H9 (cell line): ENCODE results near the gene MALRD1. TPM values are rescaled to one million over a fixed set of nuclear protein-coding genes. Genes with fewer than 3 reads are reported as not detected.

ENCODE experiments used
- DNase-seq: peaks from one replicate; pipeline ENCODE4 v3.0.0-alpha.2; 2017
- H2AFZ ChIP-seq: one replicate; pipeline ENCODE4 v1.6.1; 2013; ENCODE audit warnings: mild to moderate bottlenecking, low read length, control low read depth, moderate library complexity
- H2AK5ac ChIP-seq: 2 replicates; pipeline ENCODE4 v1.6.1; 2013; ENCODE audit warnings: low read length, control low read depth, mixed read lengths; ENCODE audit not compliant: insufficient read length
- H2BK120ac ChIP-seq: one replicate; pipeline ENCODE4 v1.6.1; 2013; ENCODE audit warnings: low read depth, mild to moderate bottlenecking, low read length, control low read depth, inconsistent platforms; ENCODE audit not compliant: poor library complexity, severe bottlenecking
- H2BK12ac ChIP-seq: 2 replicates; pipeline ENCODE4 v1.6.1; 2013; ENCODE audit warnings: low read length, control low read depth, mixed read lengths, low read depth; ENCODE audit not compliant: insufficient read length
- H2BK15ac ChIP-seq: 2 replicates; pipeline ENCODE4 v1.6.1; 2013; ENCODE audit warnings: low read depth, low read length, control low read depth
- H2BK20ac ChIP-seq: one replicate; pipeline ENCODE4 v1.6.1; 2013; ENCODE audit warnings: low read depth, mild to moderate bottlenecking, low read length, control low read depth, inconsistent platforms; ENCODE audit not compliant: poor library complexity, severe bottlenecking
- H2BK5ac ChIP-seq: 2 replicates; pipeline ENCODE4 v1.6.1; 2013; ENCODE audit warnings: low read length, control low read depth, mixed read lengths; ENCODE audit not compliant: insufficient read length
- H3K14ac ChIP-seq: 2 replicates; pipeline ENCODE4 v1.6.1; 2013; ENCODE audit warnings: low read length, control low read depth; ENCODE audit not compliant: insufficient read depth
- H3K18ac ChIP-seq: 2 replicates; pipeline ENCODE4 v1.6.1; 2013; ENCODE audit warnings: low read depth, mild to moderate bottlenecking, mixed read lengths, low read length, control low read depth; ENCODE audit not compliant: insufficient read length
- H3K23ac ChIP-seq: 2 replicates; pipeline ENCODE4 v1.6.1; 2013; ENCODE audit warnings: low read length, control low read depth, mixed read lengths, low read depth; ENCODE audit not compliant: insufficient read length
- H3K23me2 ChIP-seq: 2 replicates; pipeline ENCODE4 v1.6.1; 2013; ENCODE audit warnings: low read depth, mild to moderate bottlenecking, mixed read lengths, low read length, control low read depth; ENCODE audit not compliant: insufficient read length, poor library complexity, severe bottlenecking
- H3K27ac ChIP-seq: 2 replicates; pipeline ENCODE4 v1.5.1; 2013; ENCODE audit warnings: low read length, control low read depth, mixed read lengths, low read depth; ENCODE audit not compliant: insufficient read length
- H3K27me3 ChIP-seq: 2 replicates; pipeline ENCODE4 v1.6.1; 2013; ENCODE audit warnings: low read length, control low read depth, inconsistent platforms; ENCODE audit not compliant: insufficient read depth
- H3K4ac ChIP-seq: 2 replicates; pipeline ENCODE4 v1.6.1; 2013; ENCODE audit warnings: low read depth, mild to moderate bottlenecking, control low read depth, inconsistent platforms, low read length, moderate library complexity
- H3K4me1 ChIP-seq: 2 replicates; pipeline ENCODE4 v1.6.1; 2013; ENCODE audit warnings: low read length, control low read depth, inconsistent platforms; ENCODE audit not compliant: insufficient read depth
- H3K4me2 ChIP-seq: 2 replicates; pipeline ENCODE4 v1.6.1; 2013; ENCODE audit warnings: low read length, control low read depth, mixed read lengths; ENCODE audit not compliant: insufficient read length, insufficient read depth
- H3K56ac ChIP-seq: 2 replicates; pipeline ENCODE4 v1.6.1; 2013; ENCODE audit warnings: low read depth, mild to moderate bottlenecking, mixed read lengths, low read length, control low read depth; ENCODE audit not compliant: insufficient read length
- H3K79me1 ChIP-seq: 2 replicates; pipeline ENCODE4 v1.6.1; 2013; ENCODE audit warnings: low read depth, mild to moderate bottlenecking, moderate library complexity, low read length, control low read depth, inconsistent platforms; ENCODE audit not compliant: insufficient read depth, poor library complexity, severe bottlenecking
- H3K79me2 ChIP-seq: 2 replicates; pipeline ENCODE4 v1.6.1; 2013; ENCODE audit warnings: low read length, control low read depth, inconsistent platforms; ENCODE audit not compliant: insufficient read depth
- H3K9ac ChIP-seq: 2 replicates; pipeline ENCODE4 v1.6.1; 2013; ENCODE audit warnings: low read length, control low read depth, mixed read lengths; ENCODE audit not compliant: insufficient read length; ENCODE audit errors: extremely low read depth
- H3K9me3 ChIP-seq: one replicate; pipeline ENCODE4 v1.6.1; 2013; ENCODE audit warnings: low read depth, low read length, inconsistent platforms; ENCODE audit not compliant: control insufficient read depth
- H3T11ph ChIP-seq: one replicate; pipeline ENCODE4 v1.6.1; 2013; ENCODE audit warnings: mild to moderate bottlenecking, low read length, control low read depth, inconsistent platforms
- H4K20me1 ChIP-seq: one replicate; pipeline ENCODE4 v1.6.1; 2013; ENCODE audit not compliant: control insufficient read depth, insufficient read length, insufficient read depth
- H4K5ac ChIP-seq: 2 replicates; pipeline ENCODE4 v1.6.1; 2013; ENCODE audit warnings: low read depth, mild to moderate bottlenecking, mixed read lengths, low read length, control low read depth; ENCODE audit not compliant: insufficient read length
- H4K8ac ChIP-seq: replicated peaks from 2 replicates; pipeline ENCODE4 v1.6.1; 2013; ENCODE audit warnings: low read length, control low read depth, mixed read lengths, low read depth; ENCODE audit not compliant: insufficient read length
- H4K91ac ChIP-seq: 2 replicates; pipeline ENCODE4 v1.6.1; 2013; ENCODE audit warnings: low read depth, mild to moderate bottlenecking, moderate library complexity, mixed read lengths, low read length, control low read depth; ENCODE audit not compliant: insufficient read length
- H3K27ac Mint-ChIP-seq, 3 experiments: 2 replicates in 2 of 3; 3 replicates in 1 of 3; pipeline ENCODE4 v1.8.0; 2020 to 2021; ENCODE audit warnings: mixed read lengths in 3 of 3, mild to moderate bottlenecking in 1 of 3, moderate library complexity in 1 of 3
- H3K27me3 Mint-ChIP-seq: 2 replicates; pipeline ENCODE4 v1.8.0; 2021; ENCODE audit warnings: low read depth, mild to moderate bottlenecking, moderate library complexity, mixed read lengths
- H3K36me3 Mint-ChIP-seq, 3 experiments: 2 replicates in 2 of 3; 3 replicates in 1 of 3; pipeline ENCODE4 v1.8.0; 2020 to 2021; ENCODE audit warnings: low read depth in 3 of 3, mixed read lengths in 3 of 3; ENCODE audit not compliant: insufficient read depth in 1 of 3
- H3K4me1 Mint-ChIP-seq, 2 experiments: 2 replicates each; pipeline ENCODE4 v1.8.0; 2020; ENCODE audit warnings: mixed read lengths in 2 of 2
- H3K4me3 Mint-ChIP-seq, 2 experiments: 2 replicates in 1 of 2; 3 replicates in 1 of 2; pipeline ENCODE4 v1.8.0; 2020 to 2021; ENCODE audit warnings: mild to moderate bottlenecking in 2 of 2, mixed read lengths in 2 of 2, moderate library complexity in 1 of 2
- H3K9me3 Mint-ChIP-seq, 2 experiments: 2 replicates in 1 of 2; 3 replicates in 1 of 2; pipeline ENCODE4 v1.8.0; 2020; ENCODE audit warnings: mild to moderate bottlenecking in 2 of 2, mixed read lengths in 2 of 2, moderate library complexity in 1 of 2
- CTCF ChIP-seq: fragments of 200-600 bp; sonication (generic); conservative IDR thresholded peaks from 3 replicates; pipeline ENCODE4 v1.8.0; 2021; ENCODE audit warnings: antibody characterized with exemption, mild to moderate bottlenecking
- whole genome bisulfite sequencing: extraction: QIAGEN DNeasy Blood & Tissue Kit; methylation state at CpG from one replicate; pipeline ENCODE4 v1.1.7; 2013; ENCODE audit warnings: missing lambda C conversion rate, low lambda C conversion rate, mixed read lengths; ENCODE audit not compliant: insufficient read length; ENCODE audit errors: extremely low coverage; 5-methylcytosine and 5-hydroxymethylcytosine counted together
- total RNA-seq: library from RNA; stranded (reverse); gene quantifications from 2 replicates; pipeline ENCODE4 v1.2.1, GENCODE V29; 2021

The MALRD1 gene
- total RNA-seq, 1 experiment from 2014 or later = 0.20 TPM

GRCh38 chr10:19098803-19099202 lies 50.2 kb downstream of the MALRD1 start:
- no peaks in the 10 kb centered on the region for H3K27me3 ChIP-seq
- H3K9me3 Mint-ChIP-seq = peaks cover 2 to 3% of the 10 kb centered on the region in 2 experiments; a peak in 2 of 5 replicates
- peaks cover 8 to 19% of the 10 kb centered on the region in 2 experiments for H3K4me1 Mint-ChIP-seq
- H2BK12ac ChIP-seq = no peak overlapping the region
- H3K27ac Mint-ChIP-seq = no peak overlapping the region
- no peak overlapping the region for H4K5ac ChIP-seq
- H2BK20ac ChIP-seq = no peak overlapping the region
- no peak overlapping the region for H3K27ac ChIP-seq
- no peaks in the 10 kb centered on the region for H3K79me2 ChIP-seq
- DNase-seq = no peak
- H3K27me3 Mint-ChIP-seq = no peaks in the 10 kb centered on the region
- no peak overlapping the region for H3K14ac ChIP-seq
- no peak overlapping the region for H2BK5ac ChIP-seq
- no peak overlapping the region for H2BK120ac ChIP-seq
- no peak overlapping the region for H2AK5ac ChIP-seq
- no CpG with 5 or more reads among the region's 7 CpGs for WGBS
- peaks cover 0 to 2% (median 2%) of the 10 kb centered on the region in 3 experiments; a peak in 2 of 7 replicates for H3K36me3 Mint-ChIP-seq
- H3K4me3 Mint-ChIP-seq = no peak overlapping the region
- no peaks in the 10 kb centered on the region for H4K20me1 ChIP-seq
- no peak overlapping the region for H3K9ac ChIP-seq
- no peak overlapping the region for H4K91ac ChIP-seq
- no peak overlapping the region for H3K18ac ChIP-seq
- H4K8ac ChIP-seq = no peak overlapping the region
- no peaks in the 10 kb centered on the region for H3K9me3 ChIP-seq
- no peak overlapping the region for H3K4me2 ChIP-seq
- H3T11ph ChIP-seq = no peak overlapping the region
- H3K23me2 ChIP-seq = no peaks in the 10 kb centered on the region
- H2AFZ ChIP-seq = no peak overlapping the region
- H3K23ac ChIP-seq = no peak overlapping the region
- TF ChIP-seq CTCF = no peak
- no peak overlapping the region for H3K4ac ChIP-seq
- H3K79me1 ChIP-seq = no peaks in the 10 kb centered on the region
- no peak overlapping the region for H3K56ac ChIP-seq
- 0 out of 2 replicates have a peak, but pooled peaks cover 2% of the 10 kb centered on the region for H3K4me1 ChIP-seq
- no peak overlapping the region for H2BK15ac ChIP-seq
